GM19238 (cell line): Measurements from ENCODE around the gene ACSS2.

Experiments
- DNase-seq: peaks from one replicate; pipeline ENCODE4 v3.0.0; 2011; ENCODE audit warnings: low spot score; ENCODE audit not compliant: insufficient read length

Gene ACSS2

GRCh38 chr20:34907616-34908469 lies 31.4 kb downstream of the ACSS2 start:
- DNase-seq = no peak

- DNase-seq = no peak
Measured at GRCh38 chr20:34915131-34915530, 38.7 kb downstream of the ACSS2 start.

GRCh38 chr20:34915749-34916455 lies 39.5 kb downstream of the ACSS2 start:
- no peak for DNase-seq

GRCh38 chr20:34916774-34917354 lies 40.5 kb downstream of the ACSS2 start:
- DNase-seq = no peak

GRCh38 chr20:34920055-34920454 lies 43.6 kb downstream of the ACSS2 start:
- DNase-seq = no peak

- DNase-seq = no peak
Measured at GRCh38 chr20:34921436-34921835, 45.0 kb downstream of the ACSS2 start.

GRCh38 chr20:34922654-34923381 lies 46.4 kb downstream of the ACSS2 start:
- no peak for DNase-seq

- DNase-seq = no peak
Measured at GRCh38 chr20:34923414-34923813, 47.0 kb downstream of the ACSS2 start.

- DNase-seq = no peak
Measured at GRCh38 chr20:34925341-34925740, 48.9 kb downstream of the ACSS2 start.

GRCh38 chr20:34925981-34926380 lies 49.6 kb downstream of the ACSS2 start:
- DNase-seq = no peak

- DNase-seq = no peak
Measured at GRCh38 chr20:34926581-34926980, 50.2 kb downstream of the ACSS2 start.

GRCh38 chr20:34927736-34928135 lies 51.3 kb downstream of the ACSS2 start:
- DNase-seq = no peak

- DNase-seq = no peak
Measured at GRCh38 chr20:34928411-34928810, 52.0 kb downstream of the ACSS2 start.

- no peak for DNase-seq
Measured at GRCh38 chr20:34931771-34932170, 55.4 kb downstream of the ACSS2 start.

- DNase-seq = no peak
Measured at GRCh38 chr20:34938466-34939163, 62.2 kb downstream of the ACSS2 start.

- no peak for DNase-seq
Measured at GRCh38 chr20:34940081-34940481, 63.7 kb downstream of the ACSS2 start.

- DNase-seq = no peak
Measured at GRCh38 chr20:34941226-34941625, 64.8 kb downstream of the ACSS2 start.

- no peak for DNase-seq
Measured at GRCh38 chr20:34942301-34942700, 65.9 kb downstream of the ACSS2 start.

GRCh38 chr20:34943808-34944567 lies 67.6 kb downstream of the ACSS2 start:
- no peak for DNase-seq

- DNase-seq = no peak
Measured at GRCh38 chr20:34945315-34946077, 69.1 kb downstream of the ACSS2 start.
